ENCODE data around the gene MYLK. TPM values are rescaled to one million over a fixed set of nuclear protein-coding genes. Genes with fewer than 3 reads are reported as not detected.

MYLK gene
- total RNA-seq (2022) (18.8 and 23.0 TPM in 2 replicates), Bru-seq, nascent RNA (percentile 54 among the genes with signal in this experiment), BruChase-seq, experiment 1, labeled RNA remaining after a 2-hour chase (percentile 49 among the genes with signal in this experiment), BruChase-seq, experiment 2, labeled RNA remaining after a 6-hour chase (percentile 51 among the genes with signal in this experiment)
- long read RNA-seq, partial matches to known transcripts = 3 of 5 reads
- long read RNA-seq, other reads (novel, unspliced or antisense) = 2 of 5 reads

GRCh38 chr3:123884203-123884831, at the start of gene MYLK:
Gene MYLK (minus strand): TSS chr3:123884332. CDS start chr3:123793841, 90,491 bp downstream.
- no peaks in the 10 kb centered on the region for H3K9me3 Mint-ChIP-seq (ENCODE audit: unreplicated experiment)
- no peak within 1 kb of the TSS for H3K27ac Mint-ChIP-seq (ENCODE audit: unreplicated experiment)
- H3K36me3 Mint-ChIP-seq (ENCODE audit: insufficient read depth, unreplicated experiment) = no peaks in the 10 kb centered on the region
- ChIA-PET POLR2A (interaction anchor here (0.6 kb wide), 2 partner anchors 75 to 130 kb away, joined by 3 to 4 read pairs; no protein-coding TSS in a partner anchor), CTCF (interaction anchor here (1.1 to 1.3 kb wide), 2 partner anchors 9 to 23 kb away, joined by 3 to 6 read pairs; no protein-coding TSS in a partner anchor)
- H3K27me3 Mint-ChIP-seq (ENCODE audit: insufficient read depth, unreplicated experiment) = peaks cover 4% of the 10 kb centered on the region
- Histone ChIP-seq H3K4me1 (no peaks in the 10 kb centered on the region), H3K9me3 (no peaks in the 10 kb centered on the region), H3K36me3 (ENCODE audit: control insufficient read depth, insufficient read depth, low read length) (no peaks in the 10 kb centered on the region), H3K4me3 (ENCODE audit: low read depth, low read length) (peak within 1 kb of the TSS; percentile 51), H3K27me3 (replicated peaks; ENCODE audit: control insufficient read depth, insufficient read depth, low read length) (no peaks in the 10 kb centered on the region)
- no TSS peak for BruUV-seq (replicated peaks)
- no peak for TF ChIP-seq CTCF (IDR thresholded peaks at IDR 0.05; ENCODE audit: insufficient read depth in 1 of 2, low read depth in 1 of 2, low read length in 1 of 2, severe bottlenecking in 1 of 2, unreplicated experiment in 1 of 2)
- peak within 1 kb of the TSS; percentile 72 for H3K4me3 Mint-ChIP-seq (ENCODE audit: unreplicated experiment)
- intact Hi-C loops (cut with micrococcal nuclease; ENCODE audit: unreplicated experiment) = no loop called here
- no peaks in the 10 kb centered on the region for H3K4me1 Mint-ChIP-seq (ENCODE audit: low read depth, unreplicated experiment)
- DNase-seq = peak; percentile 88 to 93

- H3K4me1 Mint-ChIP-seq (ENCODE audit: low read depth, unreplicated experiment) = no peaks in the 10 kb centered on the region
- no peak overlapping the region for H3K27ac Mint-ChIP-seq (ENCODE audit: unreplicated experiment)
- Histone ChIP-seq H3K4me3 (ENCODE audit: low read depth, low read length) (no peak overlapping the region), H3K9me3 (no peaks in the 10 kb centered on the region), H3K36me3 (ENCODE audit: control insufficient read depth, insufficient read depth, low read length) (no peaks in the 10 kb centered on the region), H3K27me3 (replicated peaks; ENCODE audit: control insufficient read depth, insufficient read depth, low read length) (no peaks in the 10 kb centered on the region), H3K4me1 (no peaks in the 10 kb centered on the region)
- TF ChIP-seq CTCF (IDR thresholded peaks at IDR 0.05; ENCODE audit: insufficient read depth in 1 of 2, low read depth in 1 of 2, low read length in 1 of 2, severe bottlenecking in 1 of 2, unreplicated experiment in 1 of 2) = no peak
- BruUV-seq (replicated peaks) = no TSS peak
- intact Hi-C loops (cut with micrococcal nuclease; ENCODE audit: unreplicated experiment) = no loop called here
- peaks cover 26% of the 10 kb centered on the region for H3K36me3 Mint-ChIP-seq (ENCODE audit: insufficient read depth, unreplicated experiment)
- no peaks in the 10 kb centered on the region for H3K9me3 Mint-ChIP-seq (ENCODE audit: unreplicated experiment)
- POLR2A ChIA-PET = no interaction called here
- no peaks in the 10 kb centered on the region for H3K27me3 Mint-ChIP-seq (ENCODE audit: insufficient read depth, unreplicated experiment)
- CTCF ChIA-PET = no interaction called here
- DNase-seq = no peak
- H3K4me3 Mint-ChIP-seq (ENCODE audit: unreplicated experiment) = no peak overlapping the region
Observed at GRCh38 chr3:123930445-123930844, 46.3 kb upstream of the MYLK start.

DNA sequence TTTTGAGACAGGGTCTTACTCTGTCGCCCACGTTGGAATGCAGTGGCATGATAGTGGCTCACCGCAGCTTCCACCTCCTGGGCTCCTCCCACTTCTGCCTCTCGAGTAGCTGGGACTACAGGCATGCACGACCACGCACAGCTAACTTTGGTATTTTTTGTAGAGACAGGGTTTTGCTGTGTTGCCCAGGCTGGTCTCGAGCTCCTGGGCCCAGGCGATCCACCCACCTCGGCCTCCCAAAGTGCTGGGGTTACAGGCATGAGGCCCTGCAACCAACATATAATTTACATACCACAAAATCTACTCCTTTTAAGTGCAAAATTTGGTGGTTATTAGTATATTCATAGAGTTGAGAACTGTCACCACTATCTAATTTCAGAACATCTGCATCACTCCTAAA, 45.2 kb upstream of the MYLK start:
- no peaks in the 10 kb centered on the region for H3K36me3 ChIP-seq (ENCODE audit: control insufficient read depth, insufficient read depth, low read length)
- Mint-ChIP-seq H3K9me3 (ENCODE audit: unreplicated experiment) (no peaks in the 10 kb centered on the region), H3K36me3 (ENCODE audit: insufficient read depth, unreplicated experiment) (peaks cover 24% of the 10 kb centered on the region), H3K4me3 (ENCODE audit: unreplicated experiment) (no peak overlapping the region), H3K4me1 (ENCODE audit: low read depth, unreplicated experiment) (no peaks in the 10 kb centered on the region), H3K27ac (ENCODE audit: unreplicated experiment) (no peak overlapping the region), H3K27me3 (ENCODE audit: insufficient read depth, unreplicated experiment) (no peaks in the 10 kb centered on the region)
- no peaks in the 10 kb centered on the region for H3K4me1 ChIP-seq
- intact Hi-C loops (cut with micrococcal nuclease; ENCODE audit: unreplicated experiment) = no loop called here
- H3K9me3 ChIP-seq = no peaks in the 10 kb centered on the region
- DNase-seq = no peak
- no TSS peak for BruUV-seq (replicated peaks)
- no peak for TF ChIP-seq CTCF (IDR thresholded peaks at IDR 0.05; ENCODE audit: insufficient read depth in 1 of 2, low read depth in 1 of 2, low read length in 1 of 2, severe bottlenecking in 1 of 2, unreplicated experiment in 1 of 2)
- POLR2A ChIA-PET = no interaction called here
- no peak overlapping the region for H3K4me3 ChIP-seq (ENCODE audit: low read depth, low read length)
- no peaks in the 10 kb centered on the region for H3K27me3 ChIP-seq (replicated peaks; ENCODE audit: control insufficient read depth, insufficient read depth, low read length)
- CTCF ChIA-PET = no interaction called here

All from Caco-2 (cell line).